Activated T-helper 1 cell treated with anti-CD3 and anti-CD28 coated beads, Interleukin-2, amount 50 U/mL, for 16 hours (primary cell): ENCODE measurements around the gene C19orf67.
"Not testable (repeated sequence)": the region's sequence is repeated elsewhere in the genome, so short reads cannot be mapped to it uniquely, and the experiment has no call there.

Source experiments
- DNase-seq, 2 donors: peaks; one replicate each; pipeline ENCODE4 v3.0.0-alpha.2; 2020; ENCODE audit warnings: low read depth in 1 of 2, low spot score in 1 of 2

C19orf67 gene

DNA sequence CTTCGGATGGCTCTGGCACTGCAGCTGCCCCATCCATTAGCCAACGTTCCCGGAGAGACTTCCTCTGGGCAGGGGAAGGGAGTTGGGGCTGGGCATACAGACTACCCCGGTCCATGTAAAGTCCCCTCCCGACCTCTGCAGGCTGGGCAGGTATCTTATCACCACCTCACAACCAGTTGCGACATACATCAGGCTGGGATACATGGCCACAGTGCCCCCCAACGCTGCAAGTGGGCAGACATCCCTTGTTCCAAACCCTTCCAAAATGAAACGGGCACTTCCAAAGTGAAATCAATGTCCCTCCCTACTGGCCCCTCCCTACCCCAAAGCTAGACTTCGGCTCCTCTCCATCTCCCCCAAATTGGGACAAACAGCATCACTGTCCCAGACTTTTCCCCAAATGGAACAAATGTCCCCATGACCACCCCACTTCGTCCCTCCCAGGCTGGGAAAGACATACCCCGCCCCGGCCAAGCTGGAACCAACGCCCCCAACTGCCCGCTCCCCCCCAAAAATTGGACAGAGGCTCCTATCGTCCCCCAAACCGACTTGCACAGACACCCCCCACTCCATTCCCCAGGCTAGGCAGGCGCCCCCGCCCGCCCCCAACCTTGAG lies 28.7 kb downstream of the C19orf67 start:
- no peak for DNase-seq

DNA sequence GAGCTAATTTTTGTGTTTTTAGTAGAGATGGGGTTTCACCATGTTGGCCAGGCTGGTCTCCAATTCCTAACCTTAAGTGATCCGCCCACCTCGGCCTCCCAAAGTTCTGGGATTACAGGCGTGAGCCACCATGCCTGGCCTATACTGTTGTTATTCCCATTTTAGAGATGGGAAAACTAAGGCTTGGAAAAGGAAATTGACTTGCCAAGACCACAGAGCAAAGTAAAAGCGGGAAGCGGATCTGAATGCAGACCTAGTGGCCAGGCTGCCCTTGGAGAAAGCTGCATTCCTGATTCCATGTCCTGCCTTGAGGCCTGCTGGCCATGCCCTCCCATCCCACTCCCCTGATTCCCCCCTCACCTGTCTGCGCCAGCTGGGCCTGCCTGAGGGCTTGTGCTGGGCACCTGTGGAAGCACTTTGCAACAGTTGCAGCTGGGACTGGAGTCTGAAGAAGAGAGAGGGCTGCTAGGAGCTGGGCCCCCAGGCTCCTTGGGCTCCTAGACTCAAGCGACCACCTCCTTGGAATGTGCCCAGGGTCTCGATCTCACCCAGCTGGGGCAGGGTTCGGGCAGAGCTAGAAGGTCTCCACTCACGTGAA lies 29.4 kb downstream of the C19orf67 start:
- no peak for DNase-seq

- DNase-seq: no peak
Observed at GRCh38 chr19:14055396-14055795, 30.2 kb downstream of the C19orf67 start.

- no peak for DNase-seq
Observed at GRCh38 chr19:14054721-14055120, 30.9 kb downstream of the C19orf67 start.

DNA sequence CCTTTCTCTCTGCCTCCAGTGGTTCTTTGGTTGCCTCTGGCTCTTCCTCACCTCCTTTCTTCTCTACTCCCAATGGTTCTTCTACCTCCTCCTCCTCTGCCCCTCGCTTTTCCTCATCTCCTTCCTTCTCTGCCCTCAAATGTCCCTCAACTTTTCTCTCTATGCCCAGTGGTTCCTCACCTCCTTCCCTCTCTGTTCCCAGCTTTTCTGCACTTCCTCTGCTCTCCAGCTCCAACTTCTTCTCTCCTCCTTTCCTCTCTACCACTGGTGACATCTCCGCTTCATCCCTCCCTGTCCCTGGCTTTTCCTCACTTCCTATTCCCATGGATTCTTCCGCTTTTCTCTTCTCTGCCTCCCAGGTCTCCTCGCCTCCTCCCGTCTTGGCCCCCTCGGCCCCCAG lies 31.5 kb downstream of the C19orf67 start:
- no peak for DNase-seq

- no peak for DNase-seq
Observed at GRCh38 chr19:14053500-14053899, 32.1 kb downstream of the C19orf67 start.

- no peak for DNase-seq
Observed at GRCh38 chr19:14053032-14053431, 32.6 kb downstream of the C19orf67 start.

DNA sequence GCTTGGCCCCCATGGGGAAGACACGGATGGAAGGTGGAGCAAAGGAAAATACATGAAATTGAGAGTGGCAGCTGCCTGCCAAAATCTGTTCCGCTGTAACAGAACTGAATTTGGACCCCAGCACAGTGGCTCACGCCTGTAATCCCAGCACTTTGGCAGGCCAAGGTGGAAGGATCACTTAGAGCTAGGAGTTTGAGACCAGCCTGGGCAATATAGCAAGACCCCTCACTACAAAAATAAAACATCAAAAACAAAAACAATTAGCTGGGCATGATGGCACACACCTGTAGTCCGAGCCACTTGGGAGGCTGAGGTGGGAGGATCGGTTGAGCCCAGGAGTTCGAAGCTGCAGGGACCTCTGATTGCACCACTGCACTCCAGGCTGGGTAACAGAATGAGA lies 33.1 kb downstream of the C19orf67 start:
- DNase-seq: no peak

GRCh38 chr19:14051980-14052379 lies 33.6 kb downstream of the C19orf67 start:
- no peak for DNase-seq

GRCh38 chr19:14050961-14051360 lies 34.6 kb downstream of the C19orf67 start:
- DNase-seq: not testable (repeated sequence)

DNA sequence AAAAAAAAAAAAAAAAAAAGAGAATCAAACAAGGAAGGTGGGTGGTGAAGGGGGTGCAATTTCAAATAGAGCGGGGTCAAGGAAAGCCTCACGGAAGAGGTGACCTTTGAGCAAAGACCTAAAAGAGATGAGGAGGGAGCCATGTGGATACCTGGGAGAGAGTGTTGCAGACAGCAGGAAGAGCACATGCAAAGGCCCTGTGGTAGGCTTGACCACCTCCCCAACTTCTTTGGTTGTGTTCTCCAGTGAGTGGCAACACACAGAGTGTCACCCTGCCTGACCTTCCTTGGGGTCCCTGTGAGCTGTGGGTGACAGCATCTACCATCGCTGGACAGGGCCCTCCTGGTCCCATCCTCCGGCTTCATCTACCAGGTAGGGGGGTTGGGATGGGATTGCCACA lies 35.1 kb downstream of the C19orf67 start:
- DNase-seq: no peak

- peak; percentile 56 to 58 for DNase-seq
Observed at GRCh38 chr19:14048443-14049153, 37.0 kb downstream of the C19orf67 start.

DNA sequence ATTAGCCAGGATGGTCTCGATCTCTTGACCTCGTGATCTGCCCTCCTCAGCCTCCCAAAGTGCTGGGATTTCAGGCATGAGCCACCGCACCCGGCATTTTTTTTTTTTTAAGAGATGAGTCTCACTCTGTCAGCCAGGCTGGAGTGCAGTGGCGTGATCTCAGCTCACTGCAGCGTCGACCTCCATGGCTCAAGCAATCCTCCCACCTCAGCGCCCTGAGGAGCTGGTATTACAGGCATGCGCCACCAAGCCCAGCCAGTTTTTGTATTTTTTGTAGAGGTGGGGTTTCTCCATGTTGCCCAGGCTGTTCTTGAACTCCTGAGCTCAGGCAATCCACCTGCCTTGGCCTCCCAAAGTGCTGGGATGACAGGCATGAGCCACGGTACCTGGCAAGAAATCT lies 37.7 kb downstream of the C19orf67 start:
- DNase-seq: not testable (repeated sequence)

DNA sequence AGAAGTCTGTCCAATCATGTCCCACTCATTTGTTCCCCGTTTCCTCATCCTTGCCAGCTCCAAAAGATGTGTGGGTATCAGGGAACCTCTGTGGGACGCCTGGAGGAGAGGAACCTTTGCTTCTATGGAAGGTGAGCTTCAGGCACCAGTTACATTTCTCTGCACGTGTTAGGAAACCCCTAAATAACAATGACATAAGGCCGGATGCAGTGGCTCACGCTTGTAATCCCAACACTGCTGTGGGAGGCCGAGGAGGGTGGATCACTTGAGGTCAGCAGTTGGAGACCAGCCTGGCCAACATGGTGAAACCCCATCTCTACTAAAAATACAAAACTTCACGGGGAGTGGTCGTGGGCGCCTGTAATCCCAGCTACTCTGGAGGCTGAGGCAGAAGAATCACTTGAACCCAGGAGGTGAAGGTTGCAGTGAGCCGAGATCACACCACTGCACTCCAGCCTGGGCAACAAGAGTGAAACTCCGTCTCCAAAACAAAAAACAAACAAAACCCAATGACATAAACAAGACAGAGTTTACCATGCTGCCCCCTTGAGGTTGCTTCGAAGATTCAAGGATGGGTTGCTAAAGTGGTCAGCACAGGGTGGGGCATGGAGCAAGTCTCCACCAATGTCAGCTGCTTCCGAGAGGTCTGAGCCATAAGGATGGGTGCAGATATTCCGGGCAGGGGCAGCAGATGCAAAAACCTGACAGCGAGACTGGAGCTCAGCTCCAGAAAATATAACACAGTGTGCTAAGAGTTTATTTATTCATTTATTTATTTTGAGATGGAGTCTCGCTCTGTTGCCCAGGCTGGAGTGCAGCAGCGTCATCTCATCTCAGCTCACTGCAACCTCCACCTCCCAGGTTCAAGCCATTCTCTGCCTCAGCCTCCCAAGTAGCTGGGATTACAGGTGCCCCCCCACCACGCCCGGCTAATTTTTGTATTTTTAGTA lies 42.6 kb downstream of the C19orf67 start:
- DNase-seq: not testable (repeated sequence)

DNA sequence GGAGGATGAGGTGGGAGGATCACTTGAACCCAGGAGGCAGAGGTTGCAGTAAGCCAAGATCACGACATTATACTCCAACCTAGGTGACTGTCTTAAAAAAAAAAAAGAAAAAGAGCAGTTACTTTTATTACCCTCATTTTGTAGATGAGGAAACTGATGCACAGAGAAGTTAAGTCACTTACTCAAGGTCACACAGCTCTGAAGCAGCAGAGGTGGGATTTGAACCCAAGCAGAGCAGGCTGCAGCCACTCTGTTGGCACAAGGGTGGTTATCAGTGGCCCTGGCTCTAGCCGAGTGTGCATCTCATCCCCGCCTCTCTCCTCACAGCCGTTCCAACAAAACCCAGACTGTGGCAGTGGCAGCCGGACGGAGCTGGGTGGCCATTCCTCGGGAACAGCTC lies 46.4 kb downstream of the C19orf67 start:
- DNase-seq: no peak

DNA sequence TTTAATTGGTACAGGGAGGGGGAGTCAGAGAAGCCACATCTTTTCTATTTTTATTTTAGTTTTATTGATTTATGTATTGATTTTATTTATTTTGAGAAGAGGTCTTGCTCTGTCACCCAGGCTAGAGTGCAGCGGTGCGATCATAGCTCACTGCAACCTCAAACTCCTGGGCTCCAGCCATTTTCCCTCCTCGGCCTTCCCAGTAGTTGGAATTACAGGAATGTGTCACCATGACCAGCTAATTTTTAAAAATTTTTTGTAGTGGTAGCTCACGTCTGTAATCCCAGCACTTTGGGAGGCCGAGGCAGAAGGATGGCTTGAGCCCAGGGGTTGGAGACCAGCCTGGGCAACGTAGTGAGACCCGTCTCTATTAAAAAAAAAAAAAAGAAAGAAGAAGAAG lies 49.9 kb downstream of the C19orf67 start:
- no peak for DNase-seq

DNA sequence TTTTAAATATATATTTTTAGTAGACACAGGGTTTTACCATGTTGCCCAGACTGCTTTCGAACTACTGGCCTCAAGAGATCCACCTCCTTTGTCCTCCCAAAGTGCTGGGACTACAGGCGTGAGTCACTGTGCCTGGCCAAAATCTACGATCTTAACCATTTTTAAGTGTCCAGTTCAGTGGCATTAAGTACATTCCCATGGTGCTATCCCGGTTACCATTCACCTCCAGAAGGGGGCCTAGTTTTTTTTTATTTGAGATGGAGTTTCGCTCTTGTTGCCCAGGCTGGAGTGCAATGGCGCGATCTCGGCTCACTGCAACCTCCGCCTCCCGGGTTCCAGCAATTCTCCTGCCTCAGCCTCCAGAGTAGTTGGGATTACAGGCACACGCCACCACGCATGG lies 50.4 kb downstream of the C19orf67 start:
- not testable (repeated sequence) for DNase-seq

GRCh38 chr19:14033946-14034345 lies 51.6 kb downstream of the C19orf67 start:
- no peak for DNase-seq

DNA sequence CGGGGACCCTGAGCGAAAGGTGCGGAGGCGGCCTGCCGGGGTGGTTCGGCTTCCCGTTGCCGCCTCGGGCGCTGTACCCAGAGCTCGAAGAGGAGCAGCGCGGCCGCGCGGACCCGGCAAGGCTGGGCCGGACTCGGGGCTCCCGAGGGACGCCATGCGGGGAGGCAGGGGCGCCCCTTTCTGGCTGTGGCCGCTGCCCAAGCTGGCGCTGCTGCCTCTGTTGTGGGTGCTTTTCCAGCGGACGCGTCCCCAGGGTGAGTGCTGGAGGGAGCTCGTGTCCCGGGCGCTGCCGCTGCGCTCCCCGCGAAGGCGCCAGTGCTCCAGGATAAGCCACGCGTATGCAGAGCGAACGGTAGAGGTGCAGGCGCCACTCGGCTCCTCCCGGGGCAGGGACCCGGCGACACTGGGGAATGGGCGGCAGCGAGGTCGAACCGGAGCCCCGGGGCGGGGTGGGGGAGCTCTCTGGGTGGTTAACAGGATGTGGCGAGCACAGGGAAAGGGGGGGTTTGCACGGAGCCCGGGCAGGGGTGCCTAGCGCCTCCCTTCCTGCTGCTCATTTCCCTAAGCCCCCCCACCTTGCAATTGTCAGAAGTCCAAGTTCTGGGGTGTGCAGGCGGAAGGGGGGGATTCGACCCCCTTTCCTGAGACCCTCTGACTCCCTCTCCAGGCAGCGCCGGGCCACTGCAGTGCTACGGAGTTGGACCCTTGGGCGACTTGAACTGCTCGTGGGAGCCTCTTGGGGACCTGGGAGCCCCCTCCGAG lies 53.7 kb downstream of the C19orf67 start, which contains the start of gene IL27RA:
Gene IL27RA, plus strand, starts transcription at position 44 of the 762 bp plus-strand sequence. Its CDS starts 111 bp downstream, at position 155.
- DNase-seq: peak; percentile 69 to 72
